DND-41 (cell line): Measurements from ENCODE around the gene ZNF575.

Experiments
- CTCF ChIP-seq: IDR thresholded peaks from 2 replicates; pipeline ENCODE4 v1.5.1; 2012; ENCODE audit warnings: borderline replicate concordance, low read length, moderate library complexity, mild to moderate bottlenecking; ENCODE audit not compliant: poor library complexity, severe bottlenecking; ENCODE audit errors: extremely low read depth
- EZH2 ChIP-seq: IDR thresholded peaks from 3 replicates; pipeline ENCODE4 v1.6.1; 2012; ENCODE audit warnings: borderline replicate concordance, low read depth, mild to moderate bottlenecking, moderate library complexity, low read length, inconsistent platforms; ENCODE audit not compliant: severe bottlenecking

- no peak for TF ChIP-seq CTCF
- TF ChIP-seq EZH2 = no peak
Observed at GRCh38 chr19:43534305-43534815, 1.4 kb downstream of the ZNF575 start.
